Stimulated activated CD4-positive, alpha-beta T cell treated with anti-CD3 and anti-CD28 coated beads, Interleukin-4, amount 100 ng/mL, for 1 hour (primary cell): ENCODE results near the gene GBP1.
"Not testable (repeated sequence)": the region's sequence is repeated elsewhere in the genome, so short reads cannot be mapped to it uniquely, and the experiment has no call there.

ENCODE experiments used
- DNase-seq: peaks from one replicate; pipeline ENCODE4 v3.0.0-alpha.2; 2020

GBP1 gene

GRCh38 chr1:89050649-89051033 lies 14.4 kb downstream of the GBP1 start:
- DNase-seq, result no peak

- DNase-seq, result not testable (repeated sequence)
Measured at GRCh38 chr1:89049901-89050648, 14.9 kb downstream of the GBP1 start.

GRCh38 chr1:89049187-89049586 lies 15.8 kb downstream of the GBP1 start:
- DNase-seq, result not testable (repeated sequence)

GRCh38 chr1:89047734-89048133 lies 17.3 kb downstream of the GBP1 start:
- no peak for DNase-seq

DNA sequence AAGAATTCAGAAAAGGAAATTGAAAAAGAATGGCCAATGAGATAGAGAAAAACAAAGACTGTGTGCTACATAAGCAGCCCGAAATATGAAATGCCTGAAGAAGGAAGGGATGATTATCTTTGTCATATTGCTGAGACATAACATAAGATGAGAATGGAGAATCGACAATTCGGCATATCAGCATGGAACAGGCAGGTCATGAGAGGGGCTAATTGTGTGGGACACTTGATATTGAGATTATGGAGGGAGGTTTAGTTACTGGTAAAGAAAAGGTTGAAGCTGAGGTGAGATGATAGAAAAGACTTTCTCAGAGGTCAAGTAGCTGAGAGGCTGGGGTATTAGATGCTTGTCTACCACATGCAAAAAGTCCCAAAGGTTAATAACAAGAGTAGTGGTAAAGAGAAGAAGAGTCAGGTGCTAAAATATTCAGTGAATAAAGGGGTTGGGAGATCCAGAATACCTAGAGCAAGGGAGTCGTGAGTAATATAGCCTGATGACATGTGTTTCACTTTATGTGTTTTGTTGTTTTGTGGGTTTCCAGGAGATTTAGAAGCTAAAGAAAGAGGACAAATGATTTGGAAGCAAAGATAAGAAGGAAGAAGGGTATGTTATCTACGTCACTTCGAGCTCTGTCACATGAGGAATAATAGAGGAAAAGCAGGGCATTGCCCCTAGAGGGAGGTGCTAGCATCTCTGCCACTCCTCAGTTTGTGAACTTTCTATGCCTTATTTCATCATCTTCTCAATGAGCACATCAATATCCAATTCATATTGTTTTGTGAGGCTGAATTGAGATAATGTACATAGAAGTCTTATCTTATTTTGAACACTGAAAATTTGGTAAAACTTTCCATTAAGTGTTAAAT lies 18.5 kb downstream of the GBP1 start:
- DNase-seq, result not testable (repeated sequence)

- no peak for DNase-seq
Measured at GRCh38 chr1:89044970-89045721, 19.9 kb downstream of the GBP1 start.

- no peak for DNase-seq
Measured at GRCh38 chr1:89043940-89044339, 21.1 kb downstream of the GBP1 start.

- DNase-seq, result no peak
Measured at GRCh38 chr1:89042491-89042890, 22.5 kb downstream of the GBP1 start.

DNA sequence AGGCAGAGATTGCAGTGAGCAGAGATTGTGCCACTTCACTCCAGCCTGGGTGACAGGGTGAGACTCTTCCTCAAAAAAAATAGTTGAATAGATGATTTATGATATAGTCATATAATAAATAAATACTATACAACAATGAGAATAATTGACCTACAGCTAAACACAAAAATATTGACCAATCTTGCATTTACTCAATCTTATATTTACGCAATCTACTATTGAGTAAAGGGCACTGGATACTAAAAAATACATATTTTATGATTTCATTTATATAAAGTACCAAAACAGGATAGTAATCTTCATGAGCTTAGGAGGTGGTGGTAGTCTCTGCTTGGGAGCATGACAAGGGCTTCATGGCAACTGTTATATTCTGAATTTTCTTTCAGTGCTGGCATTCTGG lies 23.3 kb downstream of the GBP1 start:
- DNase-seq, result no peak

DNA sequence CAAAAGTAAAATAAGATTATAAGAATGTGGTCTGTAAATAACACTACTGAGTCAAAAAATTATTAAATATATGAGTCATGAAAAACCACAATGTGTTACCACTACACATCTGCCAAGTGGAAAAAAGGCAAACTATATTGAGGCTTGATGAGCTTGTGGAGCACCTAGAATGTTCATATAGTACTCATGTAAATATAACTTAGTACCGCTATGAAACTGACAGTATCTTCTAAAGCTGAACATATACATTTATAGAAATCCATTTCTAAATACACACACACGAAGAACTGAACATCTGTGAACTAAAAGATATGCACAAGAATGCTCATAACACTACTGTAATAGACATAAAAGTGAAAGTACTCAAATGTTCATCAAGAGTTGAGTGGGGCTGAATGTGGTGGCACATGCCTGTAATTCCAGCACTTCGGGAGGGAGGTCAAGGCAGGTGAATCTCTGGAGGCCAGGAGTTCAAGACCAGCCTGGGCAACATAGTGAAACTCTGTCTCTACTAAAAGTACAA lies 23.8 kb downstream of the GBP1 start:
- no peak for DNase-seq

GRCh38 chr1:89040315-89040626 lies 24.7 kb downstream of the GBP1 start:
- DNase-seq, result no peak

GRCh38 chr1:89037186-89037585 lies 27.8 kb downstream of the GBP1 start:
- no peak for DNase-seq

DNA sequence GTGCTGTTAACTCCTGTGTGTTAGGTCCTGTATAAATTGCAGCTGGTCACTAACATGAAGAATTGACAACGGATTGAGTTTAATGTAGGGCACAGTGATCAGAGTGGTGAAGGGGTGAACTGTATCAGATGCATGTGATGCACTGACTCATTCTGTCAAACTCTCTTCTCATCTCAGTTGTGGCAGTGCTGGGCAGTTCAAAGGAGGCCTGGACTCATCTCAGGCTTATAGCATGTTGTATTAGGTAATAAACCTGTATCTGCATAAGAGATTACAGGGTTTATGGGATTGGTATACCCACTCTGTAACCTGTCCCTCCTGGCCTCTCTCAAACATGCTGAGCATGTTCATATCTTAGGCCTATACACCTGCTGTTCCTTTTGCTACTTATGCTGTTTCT lies 29.9 kb downstream of the GBP1 start:
- DNase-seq, result no peak

DNA sequence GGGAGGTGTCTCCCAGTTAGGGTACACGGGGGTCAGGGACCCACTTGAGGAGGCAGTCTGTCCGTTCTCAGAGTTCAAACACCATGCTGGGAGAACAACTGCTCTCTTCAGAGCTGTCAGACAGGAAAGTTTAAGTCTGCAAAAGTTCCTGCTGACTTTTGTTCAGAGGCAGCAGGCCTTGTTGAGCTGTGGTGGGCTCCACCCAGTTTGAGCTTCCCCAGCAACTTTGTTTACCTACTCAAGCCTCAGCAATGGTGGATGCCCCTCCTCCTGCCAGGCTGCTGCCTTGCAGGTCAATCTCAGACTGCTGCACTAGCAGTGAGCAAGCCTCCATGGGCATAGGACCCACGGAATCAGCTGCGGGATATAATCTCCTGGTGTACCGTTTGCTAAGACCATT lies 31.0 kb downstream of the GBP1 start:
- DNase-seq, result not testable (repeated sequence)

GRCh38 chr1:89029051-89029450 lies 36.0 kb downstream of the GBP1 start:
- DNase-seq, result not testable (repeated sequence)

- no peak for DNase-seq
Measured at GRCh38 chr1:89025928-89026327, 39.1 kb downstream of the GBP1 start.

- DNase-seq, result no peak
Measured at GRCh38 chr1:89023026-89023425, 42.0 kb downstream of the GBP1 start.

- no peak for DNase-seq
Measured at GRCh38 chr1:89022167-89022959, 42.6 kb downstream of the GBP1 start, which contains the start of gene GBP3. Gene GBP3 (minus strand): TSS chr1:89022866. CDS start chr1:89020721, 2,145 bp downstream.

DNA sequence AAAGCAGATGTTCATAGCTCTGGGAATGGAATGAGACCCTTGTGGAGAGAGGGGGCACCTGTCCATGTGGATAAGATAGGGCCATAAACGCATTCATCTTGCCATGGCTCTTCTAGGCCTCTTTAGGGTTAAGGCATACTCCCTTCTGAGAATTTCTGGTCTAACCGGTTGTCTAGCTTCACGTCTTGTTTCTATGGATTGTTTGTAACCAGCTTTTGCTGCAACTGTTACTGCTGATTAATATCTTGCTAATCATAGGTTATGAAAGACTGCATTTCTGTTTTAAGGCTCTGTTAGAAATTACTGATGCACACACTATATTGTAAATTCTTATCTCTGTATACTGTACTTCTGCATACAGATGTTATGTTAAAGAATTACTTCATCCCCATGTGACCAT lies 46.7 kb downstream of the GBP1 start:
- DNase-seq, result not testable (repeated sequence)

GRCh38 chr1:89008511-89008910 lies 56.5 kb downstream of the GBP1 start:
- DNase-seq, result no peak

- no peak for DNase-seq
Measured at GRCh38 chr1:89005286-89006151, 59.5 kb downstream of the GBP1 start.
